Dermis blood vessel endothelial cell (primary cell): ENCODE results near the gene MEG3. TPM values are rescaled to one million over a fixed set of nuclear protein-coding genes. Genes with fewer than 3 reads are reported as not detected.
"Not testable (repeated sequence)": the region's sequence is repeated elsewhere in the genome, so short reads cannot be mapped to it uniquely, and the experiment has no call there.

Source experiments
- DNase-seq: peaks from one replicate; pipeline ENCODE4 v3.0.0; 2010
- total RNA-seq: library from RNA; depleted of rRNA; stranded (reverse); fragments of >200 nt; gene quantifications from 2 replicates; pipeline ENCODE4 v1.2.3, GENCODE V29; 2014

Gene MEG3
- total RNA-seq, 1 donor from 2014 or later, result 2.2 TPM

DNA sequence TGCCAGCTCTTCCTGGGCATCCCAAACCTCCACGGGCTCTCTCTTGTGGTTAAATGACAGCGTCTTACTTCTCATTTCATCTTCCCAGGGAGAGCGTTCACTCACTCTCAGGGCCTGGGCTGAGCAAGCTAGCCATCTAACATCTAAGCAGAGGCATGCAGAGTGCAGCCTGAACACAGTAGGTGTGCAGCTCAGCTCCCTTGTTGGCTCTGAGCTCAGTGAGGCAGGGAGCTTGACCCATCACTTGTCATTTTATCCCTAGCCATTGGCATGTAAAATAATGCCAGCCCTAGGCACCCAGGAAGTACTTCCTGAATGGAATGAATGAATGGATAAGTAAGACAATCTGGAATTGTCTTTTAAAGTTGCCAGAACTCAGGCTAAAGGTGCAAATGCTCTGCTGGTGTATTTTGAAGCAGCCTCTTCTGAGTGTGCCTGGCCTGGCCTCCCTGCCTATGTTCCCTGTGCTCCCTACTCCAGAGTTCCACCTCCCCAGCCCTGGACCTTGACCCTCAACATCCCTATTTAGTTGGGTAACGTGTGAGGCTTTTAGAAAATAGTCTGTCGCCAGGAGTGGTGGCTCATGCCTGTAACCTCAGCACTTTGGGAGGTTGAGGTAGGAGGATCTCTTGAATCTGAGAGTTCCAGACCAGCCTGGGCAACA, 9.5 kb upstream of the MEG3 start:
- no peak for DNase-seq

DNA sequence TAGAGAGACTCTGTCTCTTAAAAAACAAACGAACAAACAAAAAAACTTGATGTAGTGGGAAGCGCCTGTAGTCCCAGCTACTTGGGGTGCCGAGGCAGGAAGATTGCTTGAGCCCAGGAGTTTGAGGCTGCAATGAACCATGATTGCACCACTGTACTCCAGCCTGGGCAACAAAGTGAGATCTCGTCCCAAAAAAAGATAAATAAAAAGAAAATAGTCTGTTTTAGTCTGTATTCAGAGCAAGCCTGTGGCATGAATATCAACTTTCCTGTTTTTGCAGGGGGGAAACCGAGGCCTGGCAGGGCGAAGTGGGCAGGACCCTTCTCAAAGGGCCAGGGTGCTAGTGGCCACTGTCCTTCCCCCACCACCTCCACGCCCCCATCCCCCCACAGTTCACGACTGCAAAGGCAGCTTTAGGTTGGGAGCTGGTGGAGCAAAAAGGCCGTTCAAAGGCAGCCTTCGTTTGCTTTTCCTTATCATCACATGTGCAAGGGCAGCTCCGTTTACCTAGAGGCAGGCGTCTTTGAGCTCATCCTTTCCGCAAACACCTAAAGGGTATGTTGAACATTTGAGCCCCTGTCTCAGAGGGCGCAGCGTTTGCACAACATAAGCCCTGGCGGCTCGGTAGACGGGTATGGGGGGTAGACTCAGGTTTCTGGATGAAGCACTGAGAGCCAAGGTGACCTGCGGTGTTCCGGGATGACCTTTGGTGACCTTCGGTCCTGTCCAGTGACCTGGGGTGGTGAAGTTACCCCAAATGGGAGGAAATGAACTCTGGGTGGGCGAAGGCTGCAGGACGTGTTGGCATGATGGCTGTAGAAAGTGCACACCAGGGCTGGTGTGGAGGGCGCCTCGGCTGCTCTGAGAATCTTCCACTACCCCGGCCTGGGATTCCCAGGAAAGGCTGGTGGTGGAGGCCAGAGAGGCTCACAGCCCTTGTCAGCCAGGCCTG, 8.7 kb upstream of the MEG3 start:
- DNase-seq, result no peak

DNA sequence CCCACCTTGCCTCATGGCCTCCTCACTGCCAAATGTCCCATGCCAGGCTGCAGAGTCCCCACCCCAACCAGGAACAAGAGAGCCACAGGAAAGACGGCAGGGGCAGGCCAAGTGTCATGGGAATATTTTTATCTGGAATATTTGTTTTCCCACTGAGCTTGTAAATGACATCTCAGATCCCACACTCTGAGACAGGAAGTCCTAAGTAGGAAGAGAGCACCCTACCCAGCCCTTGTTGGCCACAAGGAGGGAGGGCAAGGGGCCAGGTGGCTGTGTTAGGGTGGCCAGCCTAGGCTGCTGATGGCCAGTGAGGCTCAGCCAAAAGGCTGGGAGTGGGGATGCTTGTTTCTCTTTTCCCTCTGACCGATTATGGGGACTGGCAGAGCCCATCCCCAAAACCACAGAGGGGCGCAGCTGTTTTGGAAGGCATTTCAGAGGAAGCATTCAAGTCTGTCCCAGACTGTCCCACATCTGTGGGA, 7.7 kb upstream of the MEG3 start:
- DNase-seq, result no peak

DNA sequence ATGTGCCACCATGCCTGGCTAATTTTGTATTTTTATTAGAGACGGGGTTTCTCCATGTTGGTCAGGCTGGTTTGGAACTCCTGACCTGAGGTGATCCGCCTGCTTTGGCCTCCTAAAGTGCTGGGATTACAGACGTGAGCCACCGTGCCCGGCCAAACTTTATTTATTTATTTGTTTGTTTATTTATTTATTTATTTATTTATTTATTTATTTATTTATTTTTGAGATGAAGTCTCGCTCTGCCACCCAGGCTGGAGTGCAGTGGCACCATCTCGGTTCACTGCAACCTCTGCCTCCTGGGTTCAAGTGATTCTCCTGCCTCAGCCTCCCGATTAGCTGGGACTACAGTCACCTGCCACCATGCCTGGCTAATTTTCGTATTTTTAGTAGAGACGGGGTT, 7.0 kb upstream of the MEG3 start:
- not testable (repeated sequence) for DNase-seq

DNA sequence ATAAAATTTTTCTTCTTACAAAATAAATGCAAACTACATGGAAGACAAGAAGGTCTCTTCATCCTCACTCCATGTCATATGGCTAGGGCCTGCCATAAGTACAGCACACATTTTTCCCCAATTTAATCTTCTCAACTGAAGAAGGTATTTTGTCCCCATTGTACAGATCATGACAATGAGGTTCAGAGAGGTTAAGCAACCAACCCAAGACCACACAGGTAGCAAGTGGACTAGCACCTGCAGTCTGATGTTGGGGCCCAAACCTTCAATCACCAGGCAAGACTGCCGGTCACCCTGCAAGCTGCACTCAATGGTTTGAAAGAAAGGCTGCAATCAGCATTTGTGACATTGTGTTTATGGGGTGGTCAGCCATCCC, 6.5 kb upstream of the MEG3 start:
- no peak for DNase-seq

DNA sequence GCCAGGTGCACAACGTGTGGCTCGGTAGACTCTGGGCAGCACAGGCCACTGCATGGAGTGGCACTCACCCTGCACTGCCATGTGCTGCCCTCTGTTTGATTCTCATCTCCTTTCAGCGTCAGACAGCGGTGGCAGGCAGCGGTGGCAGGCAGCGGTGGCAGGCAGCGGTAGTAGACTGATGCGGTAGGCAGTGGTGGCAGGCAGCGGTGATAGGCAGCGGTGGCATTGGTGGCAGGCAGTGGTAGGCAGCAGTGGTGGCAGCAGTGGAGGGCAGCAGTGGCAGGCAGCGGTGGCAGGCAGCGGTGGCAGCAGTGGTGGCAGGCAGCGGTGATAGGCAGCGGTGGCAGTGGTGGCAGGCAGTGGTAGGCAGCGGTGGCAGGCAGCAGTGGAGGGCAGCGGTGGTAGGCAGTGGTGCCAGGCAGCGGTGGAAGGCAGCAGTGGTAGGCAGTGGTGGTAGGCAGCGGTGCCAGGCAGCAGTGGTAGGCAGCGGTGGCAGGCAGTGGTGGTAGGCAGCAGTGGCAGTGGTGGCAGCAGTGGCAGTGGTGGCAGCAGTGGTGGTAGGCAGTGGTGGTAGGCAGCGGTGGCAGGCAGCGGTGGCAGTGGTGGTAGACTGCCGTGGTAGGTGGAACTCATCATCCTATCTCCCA, 6.0 kb upstream of the MEG3 start:
- DNase-seq, result no peak

DNA sequence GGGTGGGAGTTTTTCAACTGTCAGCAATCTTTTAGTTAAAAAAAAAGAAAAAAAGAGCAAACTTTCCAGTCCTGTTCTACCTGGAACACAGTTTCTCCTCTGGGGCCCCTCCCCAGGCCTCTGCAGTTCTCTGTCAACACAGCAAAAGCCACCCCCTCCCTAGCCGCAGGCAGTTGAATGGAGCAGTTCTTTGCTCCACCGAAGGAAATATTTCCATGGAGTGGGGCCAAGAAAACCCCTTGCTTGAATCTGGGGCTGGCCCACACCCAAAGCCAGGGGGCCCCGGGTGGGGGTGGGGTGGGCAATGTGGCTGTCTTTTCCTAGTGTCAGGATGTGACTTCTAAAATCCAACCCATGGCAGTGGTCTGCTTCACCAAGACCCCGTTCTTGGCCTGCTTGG, 5.0 kb upstream of the MEG3 start:
- DNase-seq, result no peak

DNA sequence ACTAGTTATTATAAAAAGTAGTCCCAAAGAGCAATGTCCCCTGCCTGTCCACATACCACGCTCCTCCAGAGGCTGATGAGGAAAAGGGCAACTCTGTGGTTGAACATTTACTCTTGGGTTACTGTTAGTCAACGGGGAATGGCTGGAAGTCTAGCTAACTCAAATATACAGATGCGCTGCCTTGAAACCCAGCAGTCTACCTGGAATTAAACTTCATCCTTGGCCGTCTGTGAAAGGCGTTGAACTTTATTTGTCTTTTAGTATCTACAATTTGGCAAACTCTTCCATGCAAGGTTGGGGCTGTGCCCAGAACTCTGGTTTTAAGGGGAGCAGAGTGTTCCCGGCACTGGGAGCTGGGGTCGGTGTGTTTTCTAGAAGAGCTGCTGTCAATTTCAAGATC, 3.9 kb upstream of the MEG3 start:
- no peak for DNase-seq

DNA sequence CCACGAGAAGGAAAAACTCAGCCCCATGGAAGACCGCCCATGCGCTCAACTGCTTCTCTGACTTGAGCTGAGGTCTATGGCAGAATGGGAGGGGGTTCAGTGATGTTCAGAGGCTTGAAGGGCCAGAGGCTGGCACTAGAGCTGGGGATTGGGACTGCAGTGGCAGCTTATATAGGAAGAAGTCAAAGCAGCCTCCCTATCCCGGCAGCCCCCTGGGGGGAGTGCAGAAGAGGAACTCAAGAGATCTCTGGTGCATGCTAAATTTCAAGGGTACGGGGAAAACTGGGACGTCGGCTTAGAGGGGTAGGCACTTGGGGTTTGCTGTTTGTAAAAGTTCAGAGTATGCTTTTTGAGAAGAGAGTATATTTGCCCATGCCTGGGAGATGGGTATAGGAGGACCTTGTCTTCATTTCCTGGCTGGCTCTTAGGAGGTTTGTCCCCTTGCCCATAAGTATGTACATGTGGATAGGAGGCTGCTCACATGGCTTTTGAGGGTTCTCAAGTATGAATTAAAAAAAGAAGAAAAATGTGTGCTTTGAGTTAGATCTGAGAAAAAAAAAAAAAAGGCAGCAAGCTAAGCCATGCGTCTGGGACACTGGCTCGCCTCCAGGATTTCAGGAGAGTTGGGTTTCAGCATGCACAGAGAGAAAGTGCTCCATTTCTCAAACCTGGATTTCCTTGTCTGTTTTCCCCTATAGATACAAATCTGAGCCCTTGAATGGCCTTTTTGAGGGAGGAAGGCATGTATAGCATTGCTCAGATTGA, 3.2 kb upstream of the MEG3 start:
- DNase-seq, result no peak

DNA sequence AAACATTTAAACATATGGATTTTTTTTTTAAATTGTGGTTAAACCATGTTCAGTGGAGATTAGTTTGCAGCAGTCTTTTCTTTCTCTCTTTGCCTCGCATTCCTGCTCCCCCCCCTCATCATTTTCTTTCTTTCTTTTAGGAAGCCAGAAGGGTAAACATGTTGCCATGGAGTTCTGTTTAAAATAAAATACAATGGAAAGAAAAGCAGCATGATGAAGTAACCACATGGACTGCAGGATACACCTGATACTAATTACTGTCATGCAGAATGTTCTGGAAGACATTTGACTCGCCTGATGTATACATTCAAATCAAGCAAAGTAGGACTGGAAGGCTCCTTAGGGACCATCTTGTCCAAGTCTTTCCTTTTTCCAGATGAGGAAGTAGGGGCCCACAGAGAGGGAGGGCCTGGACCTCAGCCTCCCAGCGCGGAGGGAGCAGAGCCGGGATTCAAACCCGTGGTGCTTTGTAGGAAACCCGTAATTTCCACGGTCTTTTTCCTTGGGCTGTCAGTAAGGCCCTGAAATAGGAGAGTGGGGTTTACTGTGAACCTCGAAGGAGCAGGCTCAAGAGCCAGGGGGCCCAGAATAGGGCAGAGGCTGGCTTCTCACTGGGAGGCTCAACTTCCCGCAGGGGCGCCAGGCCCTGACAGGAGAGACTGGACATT, 2.4 kb upstream of the MEG3 start:
- peak; percentile 44 for DNase-seq

DNA sequence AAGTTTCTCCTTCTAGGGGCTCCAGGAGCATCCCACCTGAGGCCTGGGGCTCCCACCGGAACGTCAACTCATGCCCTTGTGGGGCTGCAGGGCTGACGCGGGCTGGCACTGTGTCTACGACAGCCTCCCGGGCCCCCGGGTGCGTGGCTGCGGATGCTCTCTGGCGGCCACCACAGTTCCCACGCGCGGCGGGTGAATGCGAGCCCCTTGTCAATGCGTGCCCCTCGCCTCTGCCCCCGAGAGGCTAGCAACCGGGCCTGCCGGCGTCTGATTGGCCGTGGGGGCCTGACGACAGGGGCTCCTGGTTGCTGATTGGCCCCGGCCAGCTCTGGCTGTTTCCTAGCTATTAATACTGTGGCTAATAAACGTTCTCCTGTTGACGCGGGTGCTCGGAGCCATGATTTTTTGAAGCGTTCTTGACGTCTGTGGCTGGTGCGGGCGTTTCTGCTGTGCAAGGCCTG, 1.8 kb upstream of the MEG3 start:
- DNase-seq, result peak; percentile 76

DNA sequence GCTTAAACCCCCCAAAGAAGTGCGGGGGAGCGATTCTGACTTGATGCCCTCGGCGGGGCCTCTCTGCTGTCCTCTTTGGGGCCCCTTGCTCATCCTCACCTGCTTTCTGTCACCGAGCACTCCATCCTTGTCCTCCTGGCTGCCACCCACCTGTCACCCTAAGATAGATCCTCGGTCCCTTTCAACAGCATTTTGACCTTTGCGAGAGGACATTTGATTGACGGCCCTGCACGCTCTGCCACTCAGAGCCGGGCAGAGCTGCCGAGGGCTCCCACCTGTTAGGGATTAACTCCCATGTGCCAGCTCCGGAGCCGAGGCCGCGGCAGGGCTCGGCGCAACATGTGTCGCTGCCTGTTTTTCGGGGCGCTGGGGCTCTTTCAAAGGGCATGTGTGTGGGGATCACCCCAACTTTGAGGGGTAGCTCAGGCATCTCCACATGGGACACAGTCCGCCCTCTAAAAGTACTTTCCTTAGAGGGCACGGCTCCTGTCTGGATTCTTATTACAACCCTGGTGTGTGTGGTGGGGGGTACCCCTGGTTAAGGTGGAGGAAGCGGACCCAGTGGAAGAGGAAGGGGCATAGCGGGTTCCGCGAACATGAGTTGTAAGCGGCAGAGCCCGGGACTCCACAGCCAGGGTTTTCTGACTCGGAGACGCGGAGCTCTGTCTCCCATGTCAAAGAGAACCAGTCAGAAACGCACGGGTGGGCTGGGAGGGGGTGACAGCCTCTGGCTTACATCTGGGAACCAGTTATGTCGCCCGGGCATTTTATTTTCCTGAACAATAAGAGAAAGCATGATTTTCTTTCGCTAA, 811 bp upstream of the MEG3 start:
- DNase-seq, result peak; percentile 15

DNA sequence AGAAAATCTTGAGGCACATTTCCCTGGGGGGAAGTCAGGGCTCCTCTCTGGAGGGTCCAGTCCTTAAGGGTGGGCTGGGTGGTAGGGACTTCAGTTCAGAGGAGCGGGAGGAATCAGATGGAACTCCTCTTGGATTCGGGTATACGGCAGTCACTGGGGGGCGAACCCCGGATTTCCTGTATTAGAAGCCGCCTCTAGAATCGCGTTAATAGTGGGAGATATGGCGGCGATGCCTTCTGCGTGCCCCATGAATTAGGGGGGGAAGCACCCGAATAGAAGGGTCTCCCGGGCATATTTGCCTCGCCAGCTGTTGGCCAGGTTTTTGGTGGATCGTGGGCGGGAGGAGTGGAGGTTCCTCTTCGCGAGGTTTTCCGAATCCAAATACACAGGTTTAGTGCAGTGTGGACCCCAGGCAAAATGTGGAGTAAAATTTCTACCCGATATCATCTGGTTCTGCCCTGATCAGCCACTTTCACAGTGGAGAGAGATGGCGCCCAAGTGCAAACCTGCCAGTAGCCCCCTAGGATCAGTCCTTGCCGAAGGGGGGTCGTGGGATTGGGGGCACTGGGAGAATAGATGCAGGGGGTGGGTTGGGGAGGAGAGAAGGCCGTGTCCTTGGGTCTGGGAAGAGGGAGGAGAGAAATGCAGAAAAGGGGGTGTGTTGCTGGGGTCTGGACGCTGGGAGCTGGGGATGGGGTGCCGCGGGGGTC, 628 bp downstream of the MEG3 start:
- peak; percentile 11 for DNase-seq

DNA sequence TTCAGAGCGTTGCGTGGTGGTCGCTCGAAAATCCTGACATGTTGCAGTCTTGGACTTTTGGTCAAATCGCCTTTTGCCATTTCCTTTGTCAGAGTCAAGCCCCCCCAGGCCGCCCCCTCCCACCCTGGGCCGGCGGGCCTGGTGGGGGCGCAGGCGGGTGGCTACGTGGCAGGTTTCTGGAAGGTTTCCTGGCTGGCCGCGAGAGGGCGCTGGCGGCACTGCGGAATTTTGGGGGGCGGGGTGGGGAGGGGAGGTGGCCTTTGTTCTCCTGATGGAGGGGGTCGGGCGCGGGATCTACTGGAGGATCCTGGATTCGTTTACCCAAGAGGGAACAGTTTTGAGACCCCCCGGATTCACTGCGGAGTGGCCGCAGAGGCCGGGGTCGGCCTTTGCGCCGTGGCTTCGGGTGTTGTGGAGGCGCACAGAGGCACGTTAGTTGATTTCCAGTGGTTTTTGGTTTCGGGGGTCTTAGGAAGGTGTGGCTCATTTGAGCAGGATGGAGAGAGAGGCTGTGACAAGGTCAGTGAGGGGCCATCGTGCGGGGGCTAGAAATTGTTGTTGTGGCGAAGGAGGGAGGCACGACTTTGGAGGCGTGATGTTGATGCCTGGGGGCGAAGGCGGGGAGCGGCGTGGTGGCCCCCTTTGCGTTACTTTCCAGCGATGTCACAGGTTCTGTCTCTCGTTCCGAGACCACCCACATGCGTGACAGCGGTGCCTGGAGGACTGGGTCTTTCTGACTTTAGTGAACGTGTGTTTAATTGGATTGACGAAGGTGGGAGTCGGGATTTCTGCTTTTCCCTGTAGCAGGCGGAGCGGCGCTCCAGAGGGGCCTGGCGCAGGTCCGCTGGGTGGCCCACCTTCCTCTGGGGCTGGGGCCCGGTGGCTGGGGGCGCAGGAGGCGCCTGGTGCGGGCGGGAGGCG, 1.4 kb downstream of the MEG3 start:
- DNase-seq, result peak; percentile 47

DNA sequence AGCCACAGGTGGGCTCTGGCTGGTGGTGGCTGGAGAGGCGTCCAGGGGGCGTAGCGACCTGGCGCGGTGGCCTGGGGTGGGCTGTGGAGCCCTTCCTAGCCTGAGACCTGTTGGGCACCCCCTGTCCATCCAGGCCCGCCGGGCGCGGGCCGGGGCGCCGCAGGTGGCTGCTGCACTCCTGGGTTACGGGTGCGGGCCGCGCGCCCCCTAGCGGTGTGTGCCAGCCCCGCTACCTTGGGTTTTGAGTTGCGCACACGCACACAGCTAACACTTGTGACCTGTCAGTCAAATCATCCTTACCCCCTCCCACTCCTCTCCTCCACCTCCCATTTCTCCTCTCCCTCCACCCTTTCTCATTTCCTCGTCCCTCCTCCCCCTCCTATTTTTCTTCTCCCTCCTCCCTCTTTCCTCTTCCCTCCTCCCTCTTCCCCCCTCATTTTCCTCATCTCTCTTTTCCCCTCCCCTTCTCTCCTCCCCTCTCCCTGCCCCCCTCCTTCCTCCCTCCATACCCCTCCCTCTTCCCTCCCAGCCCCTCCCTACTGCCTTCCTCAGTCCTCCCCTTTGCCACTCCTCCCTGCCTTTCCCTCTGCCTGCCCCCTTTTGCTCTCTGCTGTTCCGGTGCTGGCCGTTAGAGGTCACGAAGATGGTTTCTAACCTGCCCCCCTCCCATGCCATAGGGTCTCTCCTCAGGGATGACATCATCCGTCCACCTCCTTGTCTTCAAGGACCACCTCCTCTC, 2.3 kb downstream of the MEG3 start:
- DNase-seq, result peak; percentile 73

DNA sequence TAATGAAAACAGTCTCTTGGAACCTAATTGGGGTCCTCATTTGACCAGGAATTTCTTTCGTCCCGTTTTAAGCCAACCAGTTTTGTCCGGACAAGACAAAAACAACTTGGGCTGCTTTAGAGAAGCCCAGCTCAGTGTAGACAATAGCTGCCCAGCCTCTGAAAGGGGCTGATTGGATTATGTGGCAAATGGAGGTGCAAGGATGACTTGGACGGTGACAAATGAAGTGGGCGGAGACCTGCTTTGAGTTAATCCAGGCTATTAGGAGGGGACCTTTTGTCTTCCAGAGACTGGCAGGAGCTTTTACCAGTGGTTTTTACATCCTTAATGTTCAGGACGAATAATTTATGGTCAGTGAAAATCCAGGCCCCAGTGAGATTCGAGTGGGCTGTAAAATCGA, 4.8 kb downstream of the MEG3 start:
- DNase-seq, result no peak

DNA sequence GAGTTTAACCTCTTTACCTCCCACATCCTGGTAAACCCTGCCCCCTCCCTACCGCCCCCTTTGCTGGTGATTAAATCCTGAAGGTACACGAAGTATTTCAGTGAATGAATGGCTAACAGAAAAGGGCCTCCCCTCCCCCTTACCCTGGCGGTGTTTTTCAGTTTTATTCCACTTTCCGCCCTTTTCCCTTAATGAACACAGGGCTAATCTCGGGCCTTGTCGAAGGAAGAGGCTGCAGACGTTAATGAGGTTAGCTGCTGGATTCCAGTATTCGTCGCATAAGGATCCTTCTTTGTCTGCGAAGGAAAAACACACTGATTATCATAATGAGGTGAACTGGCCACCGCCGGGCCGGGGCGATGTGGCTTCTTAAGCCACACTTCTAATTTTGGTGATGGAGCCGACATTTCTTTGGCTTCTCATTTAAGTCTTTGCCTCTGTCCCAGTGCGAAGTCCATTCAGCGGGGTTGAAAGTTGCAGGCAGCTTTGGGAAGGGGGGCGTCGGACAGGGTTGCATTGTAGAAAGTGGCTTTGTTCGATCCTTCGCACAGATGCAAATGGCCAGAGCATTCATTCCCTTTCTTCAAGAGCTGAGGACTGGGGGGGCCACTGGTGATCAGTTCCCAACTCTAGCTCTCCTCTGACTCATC, 6.5 kb downstream of the MEG3 start:
- no peak for DNase-seq
